Mammary epithelial cell (primary cell): Measurements from ENCODE around the gene RTF2.

Experiments used
- CTCF ChIP-seq, 2 donors: IDR thresholded peaks in 1 of 2; conservative IDR thresholded peaks in 1 of 2; 2 replicates each; pipeline ENCODE4 v1.5.1; 2011 to 2012; ENCODE audit warnings: inconsistent platforms in 2 of 2, low read length in 2 of 2, mild to moderate bottlenecking in 2 of 2, control low read depth in 1 of 2, low read depth in 1 of 2; ENCODE audit not compliant: insufficient read depth in 1 of 2; ENCODE audit errors: extremely low read depth in 1 of 2
- EZH2 ChIP-seq: IDR thresholded peaks from 2 replicates; pipeline ENCODE4 v1.6.1; 2012; ENCODE audit warnings: low read length, inconsistent platforms, borderline replicate concordance

DNA sequence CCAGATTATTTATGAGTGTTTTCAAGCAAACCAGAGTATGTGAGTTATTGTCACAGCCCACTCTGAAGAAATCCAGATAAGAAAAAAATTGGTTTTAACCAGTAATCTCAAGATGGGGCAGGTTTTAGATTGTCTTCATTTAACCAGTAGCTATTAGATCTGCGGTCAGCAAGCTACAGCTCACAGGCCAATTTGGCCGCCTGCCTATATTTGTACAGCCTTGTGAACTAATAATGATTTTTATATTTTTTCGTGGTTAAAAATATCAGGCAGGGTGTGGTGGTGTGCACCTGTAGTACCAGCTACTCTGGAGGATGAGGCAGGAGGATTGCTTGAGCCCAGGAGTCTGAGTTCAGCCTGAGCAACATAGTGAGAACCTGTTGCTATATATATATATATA lies 69.6 kb downstream of the RTF2 start:
- TF ChIP-seq CTCF (conservative IDR thresholded peaks at IDR 0.05 in 1 of 2, IDR thresholded peaks at IDR 0.05 in 1 of 2; ENCODE audit: extremely low read depth in 1 of 2, insufficient read depth in 1 of 2, low read depth in 1 of 2, low read length in 2 of 2) (no peak), EZH2 (no peak)
